Activated T-helper 2 cell treated with anti-CD3 and anti-CD28 coated beads, Interferon-gamma antibody, Interleukin-2, Interleukin-4, amounts not matched to agents 10 μg/mL and 5 μg/mL and 100 μg/mL, durations not matched to agents 14 hours and 24 hours and 36 hours (primary cell): Measurements from ENCODE around the gene DTD1. TPM values are rescaled to one million over a fixed set of nuclear protein-coding genes. Genes with fewer than 3 reads are reported as not detected.
"Not testable (repeated sequence)": the region's sequence is repeated elsewhere in the genome, so short reads cannot be mapped to it uniquely, and the experiment has no call there.

Source experiments
- DNase-seq: peaks from one replicate; pipeline ENCODE4 v3.0.0; 2021; ENCODE audit warnings: low spot score
- H3K27ac Mint-ChIP-seq: one replicate; pipeline ENCODE4 v1.8.0; 2021; ENCODE audit warnings: mixed read lengths
- H3K27me3 Mint-ChIP-seq: one replicate; pipeline ENCODE4 v1.8.0; 2021; ENCODE audit warnings: low read depth, mixed read lengths
- H3K36me3 Mint-ChIP-seq: one replicate; pipeline ENCODE4 v1.8.0; 2021; ENCODE audit warnings: low read depth, mixed read lengths
- H3K4me1 Mint-ChIP-seq: one replicate; pipeline ENCODE4 v1.8.0; 2021; ENCODE audit warnings: low read depth, mixed read lengths
- H3K4me3 Mint-ChIP-seq: one replicate; pipeline ENCODE4 v1.8.0; 2021; ENCODE audit warnings: low read depth, mild to moderate bottlenecking, moderate library complexity, mixed read lengths
- H3K9me3 Mint-ChIP-seq: one replicate; pipeline ENCODE4 v1.8.0; 2021; ENCODE audit warnings: mixed read lengths
- intact Hi-C: fragments of 100-400 bp; cut with micrococcal nuclease; formaldehyde crosslinking; loops from one replicate; pipeline ENCODE4 v1.15.1; 2023
- total RNA-seq: library from RNA; stranded (reverse); gene quantifications from 2 replicates; pipeline ENCODE4 v1.2.3, GENCODE V29; 2022

Gene DTD1
- total RNA-seq, 1 donor from 2014 or later = 50.3 TPM

DNA sequence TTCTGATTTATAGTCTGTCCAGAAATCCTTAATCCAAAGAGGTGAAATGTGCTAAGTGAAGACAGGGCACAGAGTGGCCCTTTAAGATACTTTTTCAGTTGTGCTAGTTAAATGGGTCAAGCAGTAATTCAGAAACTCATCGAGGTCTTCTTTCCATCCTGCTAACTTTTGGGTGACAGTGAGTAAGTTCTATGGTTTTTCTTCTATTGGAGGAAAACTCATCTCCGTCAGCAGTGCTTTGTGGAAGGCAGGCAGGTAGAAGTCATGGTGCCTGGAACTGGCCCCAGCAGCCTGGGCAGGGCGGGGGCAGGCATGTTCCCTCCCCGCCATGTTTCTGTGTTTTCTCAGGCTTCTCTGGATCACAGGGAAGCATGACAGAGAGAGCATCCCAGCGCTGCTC is 159.2 kb downstream of the DTD1 start:
- Mint-ChIP-seq H3K4me3 (no peak overlapping the region), H3K36me3 (no peaks in the 10 kb centered on the region), H3K27me3 (no peaks in the 10 kb centered on the region), H3K9me3 (no peaks in the 10 kb centered on the region), H3K27ac (no peak overlapping the region), H3K4me1 (no peaks in the 10 kb centered on the region)
- intact Hi-C loops = no loop called here
- no peak for DNase-seq

DNA sequence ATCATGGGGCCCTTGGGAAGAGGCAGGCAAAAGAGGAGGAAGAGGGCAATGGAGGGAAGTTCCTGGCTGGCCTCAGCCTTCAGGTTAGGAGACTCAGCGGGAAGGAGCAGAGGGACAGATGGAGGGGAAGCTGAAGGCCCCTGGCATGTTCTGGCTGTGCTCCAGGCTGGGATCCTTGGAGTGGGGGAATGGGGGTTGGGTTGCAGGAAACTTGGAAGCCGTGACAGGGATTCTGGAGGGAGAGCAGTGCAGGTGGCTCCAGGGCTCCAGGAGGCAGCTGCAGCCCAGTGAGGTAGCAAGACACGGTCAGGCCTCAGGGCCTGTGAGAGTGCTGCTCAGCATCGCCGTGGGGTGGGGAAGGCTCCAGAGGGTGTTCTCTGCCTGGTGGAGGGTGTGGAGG is 161.1 kb downstream of the DTD1 start:
- intact Hi-C loops = no loop called here
- Mint-ChIP-seq H3K4me1 (peaks cover 3% of the 10 kb centered on the region), H3K9me3 (no peaks in the 10 kb centered on the region), H3K4me3 (no peak overlapping the region), H3K27ac (no peak overlapping the region), H3K27me3 (no peaks in the 10 kb centered on the region), H3K36me3 (no peaks in the 10 kb centered on the region)
- no peak for DNase-seq

DNA sequence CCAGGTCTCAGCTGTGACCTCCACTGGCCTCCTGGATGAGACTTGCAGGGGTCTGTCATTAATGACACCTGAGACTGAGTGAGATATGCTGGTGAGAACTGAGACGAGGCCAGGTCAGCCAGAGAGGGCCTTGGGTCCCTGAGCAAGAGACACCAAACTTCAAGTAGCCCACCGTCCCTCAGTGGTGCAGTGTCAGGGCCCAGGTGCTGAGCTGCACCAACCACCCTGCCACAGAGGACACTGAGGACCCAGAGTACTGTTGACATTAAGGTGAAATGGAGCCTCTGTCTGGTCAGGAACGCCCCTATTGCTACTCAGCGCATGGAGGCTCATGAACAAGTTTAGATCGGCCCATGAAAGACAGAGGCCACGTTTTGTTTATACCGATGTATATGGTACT is 161.7 kb downstream of the DTD1 start:
- H3K27me3 Mint-ChIP-seq = no peaks in the 10 kb centered on the region
- DNase-seq = no peak
- H3K9me3 Mint-ChIP-seq = no peaks in the 10 kb centered on the region
- H3K4me1 Mint-ChIP-seq = peaks cover 5% of the 10 kb centered on the region
- no peaks in the 10 kb centered on the region for H3K36me3 Mint-ChIP-seq
- H3K4me3 Mint-ChIP-seq = no peak overlapping the region
- H3K27ac Mint-ChIP-seq = no peak overlapping the region
- intact Hi-C loops = no loop called here

DNA sequence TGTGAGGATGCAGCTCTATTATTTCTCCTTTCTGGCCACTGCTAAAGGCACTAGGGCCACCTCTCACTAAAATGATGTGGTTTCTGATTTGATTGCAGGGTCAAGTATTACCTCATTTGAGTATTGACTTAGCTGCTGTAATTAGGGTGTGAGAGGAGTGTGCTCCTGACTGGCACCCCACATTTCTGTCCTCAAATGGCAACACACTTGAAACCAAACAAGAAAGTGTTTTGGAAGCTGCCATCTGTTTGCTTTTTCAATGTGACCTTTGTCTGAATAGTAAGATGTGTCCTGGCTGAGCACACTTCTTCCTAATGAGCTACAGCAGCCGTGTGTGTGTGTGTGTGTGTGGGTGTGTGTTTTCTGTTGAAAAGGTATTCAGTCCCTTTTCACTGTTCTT is 162.9 kb downstream of the DTD1 start:
- Mint-ChIP-seq H3K27me3 (no peaks in the 10 kb centered on the region), H3K4me3 (no peak overlapping the region), H3K9me3 (no peaks in the 10 kb centered on the region), H3K36me3 (no peaks in the 10 kb centered on the region), H3K27ac (no peak overlapping the region), H3K4me1 (peaks cover 5% of the 10 kb centered on the region)
- intact Hi-C loops = no loop called here
- no peak for DNase-seq

DNA sequence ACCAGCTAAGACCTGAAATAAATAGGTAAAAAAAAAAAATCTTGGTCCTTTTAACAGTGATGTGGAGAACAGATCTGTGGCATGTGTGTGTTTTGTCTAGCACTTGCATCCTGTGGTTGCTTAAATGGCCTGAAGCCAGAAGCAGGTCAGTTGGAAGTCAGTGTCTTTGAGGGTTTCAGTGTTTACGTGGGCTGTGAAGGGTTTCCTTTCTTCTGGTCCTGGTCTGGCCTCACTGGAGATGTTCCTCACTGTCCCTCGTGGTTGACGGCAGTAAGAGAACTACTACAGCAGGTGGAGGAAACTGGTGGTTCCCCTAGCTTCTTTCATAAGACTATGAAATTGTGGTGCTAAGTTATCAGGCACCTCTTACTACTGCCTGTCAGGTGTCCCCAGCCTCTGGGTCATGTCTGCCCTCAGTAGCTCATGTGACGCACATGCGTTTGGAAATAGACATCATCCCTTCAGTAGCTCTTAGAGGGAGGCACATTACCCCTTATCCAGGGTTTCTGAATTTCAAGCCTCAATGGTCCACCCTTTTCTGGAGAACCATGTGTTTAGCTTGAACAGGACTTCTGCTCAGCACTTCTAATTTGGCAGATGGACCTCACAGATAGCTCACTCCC is 166.3 kb downstream of the DTD1 start:
- no peaks in the 10 kb centered on the region for H3K36me3 Mint-ChIP-seq
- DNase-seq = no peak
- no peak overlapping the region for H3K4me3 Mint-ChIP-seq
- intact Hi-C loops = no loop called here
- no peak overlapping the region for H3K27ac Mint-ChIP-seq
- H3K27me3 Mint-ChIP-seq = no peaks in the 10 kb centered on the region
- H3K4me1 Mint-ChIP-seq = peaks cover 5% of the 10 kb centered on the region
- H3K9me3 Mint-ChIP-seq = no peaks in the 10 kb centered on the region

DNA sequence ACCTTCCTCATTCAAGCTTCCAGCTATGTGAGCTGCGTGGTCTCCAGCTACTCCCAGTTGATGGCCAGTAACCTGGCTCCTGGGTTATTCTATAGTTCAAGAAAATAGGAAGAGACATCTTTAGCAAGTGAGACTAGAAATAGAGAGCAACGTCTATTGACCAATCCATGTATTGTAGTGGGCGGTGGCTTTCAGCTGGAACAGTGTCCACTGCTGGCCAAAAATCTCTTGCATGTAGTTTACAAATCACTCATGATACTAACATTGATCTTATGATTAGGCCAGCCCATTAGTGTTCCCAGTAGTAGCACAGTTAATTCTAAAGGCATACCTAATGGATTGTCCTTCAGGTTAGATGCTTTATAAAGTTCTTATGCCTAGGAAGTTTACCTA is 166.8 kb downstream of the DTD1 start:
- Mint-ChIP-seq H3K4me3 (no peak overlapping the region), H3K9me3 (no peaks in the 10 kb centered on the region), H3K27me3 (no peaks in the 10 kb centered on the region), H3K4me1 (peaks cover 5% of the 10 kb centered on the region), H3K36me3 (no peaks in the 10 kb centered on the region), H3K27ac (no peak overlapping the region)
- DNase-seq = no peak
- intact Hi-C loops = no loop called here

DNA sequence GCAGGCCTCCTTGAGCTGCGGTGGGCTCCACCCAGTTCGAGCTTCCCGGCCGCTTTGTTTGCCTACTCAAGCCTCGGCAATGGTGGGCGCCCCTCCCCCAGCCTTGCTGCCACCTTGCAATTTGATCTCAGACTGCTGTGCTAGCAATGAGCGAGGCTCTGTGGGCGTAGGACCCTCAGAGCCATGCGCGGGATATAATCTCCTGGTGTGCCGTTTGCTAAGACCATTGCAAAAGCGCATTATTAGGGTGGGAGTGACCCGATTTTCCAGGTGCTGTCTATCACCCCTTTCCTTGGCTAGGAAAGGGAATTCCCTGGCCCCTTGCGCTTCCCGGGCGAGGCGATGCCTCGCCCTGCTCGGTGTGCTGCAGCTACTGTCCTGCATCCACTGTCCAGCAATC is 173.0 kb downstream of the DTD1 start:
- H3K36me3 Mint-ChIP-seq, intact Hi-C loops, H3K4me1 Mint-ChIP-seq: not testable (repeated sequence)

DNA sequence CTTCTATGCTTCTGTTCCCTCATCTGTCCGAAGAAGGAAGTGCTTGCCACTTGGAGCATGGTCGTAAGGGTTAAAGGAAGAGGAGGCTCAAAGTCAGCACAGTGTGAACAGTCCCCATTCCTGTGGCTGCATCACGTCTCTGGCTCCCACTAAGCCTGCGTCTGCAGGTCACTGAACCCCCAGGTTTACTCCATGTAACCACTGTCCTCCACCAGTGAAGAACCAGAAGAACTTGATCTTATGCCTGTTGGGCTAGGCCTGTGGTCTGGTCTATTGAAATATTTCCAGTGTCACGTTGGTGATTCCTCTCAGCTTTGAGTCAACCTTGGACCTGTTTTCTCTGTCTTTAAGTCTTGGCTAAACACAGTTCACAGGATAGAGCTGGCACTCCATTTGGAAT is 179.8 kb downstream of the DTD1 start:
- Mint-ChIP-seq H3K27ac (no peak overlapping the region), H3K27me3 (peaks cover 5% of the 10 kb centered on the region), H3K36me3 (peaks cover 2% of the 10 kb centered on the region), H3K4me3 (no peak overlapping the region), H3K4me1 (no peaks in the 10 kb centered on the region), H3K9me3 (no peaks in the 10 kb centered on the region)
- DNase-seq = no peak
- intact Hi-C loops = no loop called here

More for the DNA sequence above, 173.0 kb downstream of the DTD1 start:
- not testable (repeated sequence) for H3K4me3 Mint-ChIP-seq, H3K27me3 Mint-ChIP-seq, H3K27ac Mint-ChIP-seq, H3K9me3 Mint-ChIP-seq, DNase-seq

DNA sequence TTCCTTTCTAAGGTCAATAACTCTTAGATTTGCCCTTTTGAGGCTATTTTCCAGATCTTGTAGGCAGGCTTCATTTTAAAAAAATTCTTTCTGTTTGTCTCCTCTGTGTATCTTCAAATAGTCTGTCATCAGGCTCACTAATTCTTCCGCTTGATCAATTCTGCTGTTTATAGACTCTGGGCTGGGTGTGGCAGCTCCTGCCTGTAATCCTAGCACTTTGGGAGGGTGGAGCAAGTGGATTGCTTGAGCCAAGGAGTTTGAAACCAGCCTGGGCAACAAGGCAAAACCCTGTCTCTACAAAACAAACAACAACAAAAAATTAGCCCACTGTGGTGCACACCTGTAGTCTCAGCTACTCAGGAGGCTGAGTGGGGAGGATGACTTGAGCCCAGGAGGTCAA is 185.7 kb downstream of the DTD1 start:
- no peak overlapping the region for H3K27ac Mint-ChIP-seq
- no peak overlapping the region for H3K4me3 Mint-ChIP-seq
- H3K27me3 Mint-ChIP-seq = peaks cover 13% of the 10 kb centered on the region
- intact Hi-C loops = no loop called here
- no peaks in the 10 kb centered on the region for H3K4me1 Mint-ChIP-seq
- no peaks in the 10 kb centered on the region for H3K9me3 Mint-ChIP-seq
- DNase-seq = no peak
- no peaks in the 10 kb centered on the region for H3K36me3 Mint-ChIP-seq

DNA sequence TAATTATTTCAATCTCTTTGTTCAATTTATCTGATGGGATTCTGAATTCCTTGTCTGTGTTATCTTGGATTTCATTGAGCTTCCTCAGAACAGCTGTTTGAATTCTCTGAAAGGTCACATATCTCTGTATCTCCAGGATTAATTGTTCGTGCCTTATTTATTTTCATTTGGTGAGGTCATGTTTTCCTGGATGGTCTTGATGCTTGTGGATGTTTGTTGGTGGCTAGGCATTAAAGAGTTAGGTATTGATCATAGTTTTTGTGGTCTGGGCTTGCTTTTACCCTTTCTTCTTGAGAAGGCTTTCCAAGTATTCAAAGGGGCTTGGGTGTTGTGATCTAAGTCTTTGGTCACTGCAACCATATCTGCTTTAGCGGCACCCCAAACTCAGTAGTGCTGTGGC is 186.4 kb downstream of the DTD1 start:
- H3K9me3 Mint-ChIP-seq = no peaks in the 10 kb centered on the region
- H3K27ac Mint-ChIP-seq = no peak overlapping the region
- no peak overlapping the region for H3K4me3 Mint-ChIP-seq
- H3K4me1 Mint-ChIP-seq = no peaks in the 10 kb centered on the region
- no peaks in the 10 kb centered on the region for H3K36me3 Mint-ChIP-seq
- peaks cover 13% of the 10 kb centered on the region for H3K27me3 Mint-ChIP-seq
- intact Hi-C loops = no loop called here
- DNase-seq = no peak

DNA sequence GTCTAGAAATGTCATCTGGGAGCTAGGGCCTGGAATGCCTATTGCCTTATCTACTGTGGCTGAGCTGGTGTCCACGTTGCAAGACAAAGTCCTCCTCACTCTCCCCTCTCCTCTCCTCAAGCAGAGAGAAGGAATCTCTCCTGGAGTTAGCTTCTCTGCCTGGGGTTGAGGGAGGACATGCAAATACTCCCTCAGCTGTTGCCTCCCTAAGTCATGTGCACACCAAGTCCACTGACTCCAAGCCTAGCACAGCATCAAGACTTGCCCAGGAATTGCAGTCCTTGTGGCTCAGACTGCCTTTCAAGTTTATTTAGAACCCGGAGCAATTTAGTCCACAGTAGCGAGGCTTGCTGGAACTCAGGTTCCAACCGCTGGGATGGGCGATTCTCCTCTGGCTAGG is 187.8 kb downstream of the DTD1 start:
- Mint-ChIP-seq H3K27ac (no peak overlapping the region), H3K4me3 (no peak overlapping the region), H3K4me1 (no peaks in the 10 kb centered on the region), H3K27me3 (peaks cover 13% of the 10 kb centered on the region), H3K36me3 (no peaks in the 10 kb centered on the region), H3K9me3 (no peaks in the 10 kb centered on the region)
- no peak for DNase-seq
- intact Hi-C loops = no loop called here

DNA sequence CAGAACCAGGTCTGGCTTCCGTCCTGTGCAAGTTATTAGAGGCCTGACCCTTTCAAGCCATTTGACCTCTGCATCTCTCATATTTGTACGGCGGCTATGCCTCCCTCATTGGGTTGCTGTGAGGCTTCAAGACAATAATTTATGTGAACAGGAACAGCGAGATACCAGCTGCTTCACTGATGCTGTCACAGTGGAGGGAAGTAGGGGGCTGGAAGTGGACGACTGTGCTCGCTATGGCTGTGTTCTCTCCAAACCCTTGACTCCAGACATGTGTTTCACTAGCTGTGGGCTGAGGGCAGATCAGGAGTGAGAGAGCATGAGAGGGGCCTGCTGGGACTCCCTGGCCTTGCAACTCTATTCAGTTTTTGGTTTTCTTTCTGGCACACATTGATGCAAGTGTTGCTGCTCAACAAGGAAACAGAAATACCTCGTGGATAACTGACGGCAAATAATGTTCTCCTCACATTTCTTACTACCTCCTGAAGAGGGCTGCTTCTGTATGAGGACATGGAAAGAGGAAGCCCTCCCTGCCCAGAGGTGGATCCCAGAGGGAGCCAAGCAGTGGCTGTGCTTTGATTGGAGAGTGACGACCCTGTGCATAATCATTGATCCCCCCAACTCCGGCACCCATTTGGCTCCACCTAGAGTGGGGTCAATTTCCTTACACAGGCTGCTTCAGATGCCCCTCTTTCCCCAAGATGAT is 191.0 kb downstream of the DTD1 start:
- no peaks in the 10 kb centered on the region for H3K4me1 Mint-ChIP-seq
- no peak for DNase-seq
- no peak overlapping the region for H3K4me3 Mint-ChIP-seq
- H3K27ac Mint-ChIP-seq = no peak overlapping the region
- no peaks in the 10 kb centered on the region for H3K36me3 Mint-ChIP-seq
- intact Hi-C loops = no loop called here
- no peaks in the 10 kb centered on the region for H3K27me3 Mint-ChIP-seq
- H3K9me3 Mint-ChIP-seq = no peaks in the 10 kb centered on the region

DNA sequence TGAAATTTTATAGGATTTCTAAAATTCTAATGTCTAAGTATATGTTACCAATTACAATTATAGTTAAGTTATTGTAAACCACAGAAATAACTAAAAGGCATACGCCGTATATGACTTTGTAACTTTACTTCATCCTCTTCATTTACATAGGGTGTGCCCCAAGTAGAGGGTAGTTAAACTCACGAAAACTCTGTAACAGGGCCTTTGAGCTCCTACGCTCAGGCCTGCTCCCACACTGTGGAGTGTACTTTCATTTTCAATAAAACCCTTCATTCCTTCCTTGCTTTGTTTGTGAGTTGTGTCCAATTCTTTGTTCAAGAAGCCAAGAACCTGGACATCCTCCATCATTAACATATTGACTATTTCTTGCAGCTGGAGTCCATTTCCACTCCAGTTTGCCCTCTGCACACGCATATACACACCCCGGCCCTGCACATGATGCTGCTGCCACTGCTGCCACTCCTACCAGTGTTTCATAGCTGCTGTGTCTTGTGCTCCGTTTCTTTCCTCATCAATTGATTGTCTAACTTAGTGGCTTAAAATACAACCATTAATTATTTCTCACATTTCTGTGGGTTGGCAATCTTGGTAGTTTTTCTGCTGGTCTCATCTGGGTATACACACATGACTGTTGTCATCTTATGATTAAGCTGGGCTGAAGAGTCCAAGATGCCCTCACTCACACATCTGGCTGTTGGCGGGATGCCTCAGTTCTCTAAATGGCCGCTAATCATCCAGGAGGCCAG is 192.7 kb downstream of the DTD1 start:
- no peak overlapping the region for H3K27ac Mint-ChIP-seq
- no peak overlapping the region for H3K4me3 Mint-ChIP-seq
- H3K27me3 Mint-ChIP-seq = peaks cover under 1% of the 10 kb centered on the region
- intact Hi-C loops = no loop called here
- H3K4me1 Mint-ChIP-seq = no peaks in the 10 kb centered on the region
- no peaks in the 10 kb centered on the region for H3K36me3 Mint-ChIP-seq
- H3K9me3 Mint-ChIP-seq = no peaks in the 10 kb centered on the region
- DNase-seq = no peak
